ENCODE measurements around the gene KRT39. TPM values are rescaled to one million over a fixed set of nuclear protein-coding genes. Genes with fewer than 3 reads are reported as not detected.

The KRT39 gene
- total and polyA plus RNA-seq, 2 of the 8 experiments (the other 6 are each of a cell fraction or from before 2014, with no cell fraction given) = not detected

DNA sequence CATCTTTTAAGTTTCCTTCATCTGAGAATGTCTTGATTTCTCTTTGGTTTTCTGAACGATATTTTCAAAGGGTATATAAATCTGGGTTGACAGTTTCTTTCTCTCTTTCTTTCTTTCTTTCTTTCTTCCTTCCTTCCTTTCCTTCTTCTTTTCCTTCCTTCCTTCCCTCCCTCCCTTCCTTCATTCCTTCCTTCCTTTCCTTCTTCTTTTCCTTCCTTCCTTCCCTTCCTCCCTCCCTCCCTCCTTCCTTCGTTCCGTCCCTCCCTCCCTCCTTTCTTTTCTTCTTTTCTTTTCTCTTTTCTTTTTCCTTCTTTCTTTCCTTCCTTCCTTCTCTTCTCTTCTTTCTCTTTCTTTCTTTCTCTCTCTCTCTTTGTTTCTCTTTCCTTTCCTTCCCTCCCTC is 7.6 kb upstream of the KRT39 start:
- no peak for TF ChIP-seq PHF8 (conservative IDR thresholded peaks at IDR 0.05; ENCODE audit: low read depth, low read length)
- no peak for TF ChIP-seq ZNF274 (IDR thresholded peaks at IDR 0.05; ENCODE audit: borderline replicate concordance, extremely low read depth, low read length)
- H2BK12ac ChIP-seq (ENCODE audit: low read depth, low read length) = no peak overlapping the region
- H4K20me1 ChIP-seq (replicated peaks in 1 of 2; ENCODE audit: control insufficient read depth in 1 of 2, insufficient read depth in 2 of 2, low read length in 2 of 2) = no peaks in the 10 kb centered on the region
- FAIRE-seq (no peak), DNase-seq (ENCODE audit: low read depth in 1 of 2, low spot score in 2 of 2) (no peak)
- H2AFZ ChIP-seq (ENCODE audit: low read length) = no peak overlapping the region
- H2BK15ac ChIP-seq (ENCODE audit: low read length) = no peak overlapping the region
- no peaks in the 10 kb centered on the region for H3K79me1 ChIP-seq (ENCODE audit: low read depth, low read length)
- H3K36me3 ChIP-seq (ENCODE audit: control insufficient read depth in 2 of 4, insufficient read depth in 4 of 4, low read length in 3 of 4) = no peaks in the 10 kb centered on the region
- H3K4me1 ChIP-seq (replicated peaks in 1 of 4; ENCODE audit: control insufficient read depth in 3 of 4, insufficient read depth in 4 of 4, low read length in 3 of 4) = no peaks in the 10 kb centered on the region
- H4K91ac ChIP-seq (replicated peaks; ENCODE audit: insufficient read length, low read length) = no peak overlapping the region
- H3K23ac ChIP-seq (ENCODE audit: insufficient read length) = no peak overlapping the region
- H2AK5ac ChIP-seq (ENCODE audit: low read depth, low read length) = no peak overlapping the region
- no peak overlapping the region for H3K27ac ChIP-seq (ENCODE audit: low read depth, low read length)
- no peak overlapping the region for H4K5ac ChIP-seq (ENCODE audit: insufficient read length, low read depth, low read length)
- H3K9ac ChIP-seq (replicated peaks in 1 of 4; ENCODE audit: extremely low read depth in 1 of 4, low read depth in 3 of 4, low read length in 3 of 4) = no peak overlapping the region
- H3K9me3 ChIP-seq (ENCODE audit: insufficient read depth in 2 of 2, low read depth in 1 of 2, low read length in 1 of 2) = no peaks in the 10 kb centered on the region
- no peak overlapping the region for H3K14ac ChIP-seq (ENCODE audit: insufficient read length)
- H3K79me2 ChIP-seq (ENCODE audit: control insufficient read depth in 1 of 2, insufficient read depth in 2 of 2, low read length in 2 of 2) = no peaks in the 10 kb centered on the region
- H3K18ac ChIP-seq (ENCODE audit: extremely low read depth, low read length) = no peak overlapping the region
- H3K4me3 ChIP-seq (ENCODE audit: extremely low read depth in 1 of 4, insufficient read depth in 2 of 4, low read depth in 3 of 4, low read length in 4 of 4) = no peak overlapping the region
- no peaks in the 10 kb centered on the region for H3K27me3 ChIP-seq (replicated peaks in 1 of 4; ENCODE audit: control insufficient read depth in 3 of 4, extremely low read depth in 1 of 4, insufficient read depth in 3 of 4, low read length in 3 of 4)
- no peak overlapping the region for H3K4me2 ChIP-seq (ENCODE audit: insufficient read depth in 1 of 2, low read depth in 2 of 2, low read length in 2 of 2)
- POLR2A ChIA-PET (ENCODE audit: partially characterized antibody) = no interaction called here
- H2BK20ac ChIP-seq (ENCODE audit: low read length) = no peak overlapping the region
- no peak overlapping the region for H3K4ac ChIP-seq (replicated peaks; ENCODE audit: insufficient read length, low read depth, low read length)
- 53% methylated on average over 3 of the region's 3 CpGs; no CpG with 5 or more reads in 1 of the 2 experiments for WGBS, 2 experiments (ENCODE audit: extremely low coverage in 1 of 2, insufficient coverage in 1 of 2, insufficient read length in 1 of 2, insufficient replicate concordance in 2 of 2, low coverage in 1 of 2, low lambda C conversion rate in 2 of 2, missing lambda C conversion rate in 1 of 2)
- H3K23me2 ChIP-seq (ENCODE audit: low read depth, low read length) = no peaks in the 10 kb centered on the region
- H3K56ac ChIP-seq (replicated peaks; ENCODE audit: insufficient read length, low read depth, low read length) = no peak overlapping the region
- H4K8ac ChIP-seq (ENCODE audit: extremely low read depth, insufficient read depth, low read length) = no peak overlapping the region
- H2BK5ac ChIP-seq (ENCODE audit: low read depth, low read length) = no peak overlapping the region
- H2BK120ac ChIP-seq (replicated peaks; ENCODE audit: low read depth, low read length) = no peak overlapping the region
- CTCF ChIA-PET (ENCODE audit: partially characterized antibody) = no interaction called here
